Suprapubic skin (tissue), 4 donors: ENCODE data around the gene CLEC2D. TPM values are rescaled to one million over a fixed set of nuclear protein-coding genes. Genes with fewer than 3 reads are reported as not detected.
"Not testable (repeated sequence)": the region's sequence is repeated elsewhere in the genome, so short reads cannot be mapped to it uniquely, and the experiment has no call there.

ENCODE experiments used
- DNase-seq, 2 donors: peaks; one replicate each; pipeline ENCODE4 v3.0.0-alpha.2; 2019; ENCODE audit warnings: low spot score in 2 of 2
- H3K27ac ChIP-seq: fragments of 200-600 bp; sonication (generic); one replicate; pipeline ENCODE4 v1.5.1; 2019
- H3K27me3 ChIP-seq: fragments of 200-600 bp; sonication (generic); one replicate; pipeline ENCODE4 v1.5.1; 2019
- H3K36me3 ChIP-seq: fragments of 200-600 bp; sonication (generic); one replicate; pipeline ENCODE4 v1.5.1; 2019
- H3K4me1 ChIP-seq: fragments of 200-600 bp; sonication (generic); one replicate; pipeline ENCODE4 v1.5.1; 2019
- H3K4me3 ChIP-seq: fragments of 200-600 bp; sonication (generic); one replicate; pipeline ENCODE4 v1.5.1; 2019; ENCODE audit warnings: mild to moderate bottlenecking
- H3K9me3 ChIP-seq: fragments of 200-600 bp; sonication (generic); one replicate; pipeline ENCODE4 v1.5.1; 2019
- EP300 ChIP-seq: sonication (generic); formaldehyde crosslinking; IDR thresholded peaks from one replicate; pipeline ENCODE4 v1.6.1; 2017; ENCODE audit warnings: antibody characterized with exemption
- POLR2A ChIP-seq, 2 donors: fragments of 450-650 bp; IDR thresholded peaks; one replicate each; pipeline ENCODE4 v1.6.1; 2017; ENCODE audit warnings: antibody characterized with exemption in 2 of 2, mild to moderate bottlenecking in 2 of 2, moderate library complexity in 2 of 2
- POLR2AphosphoS5 ChIP-seq, 3 donors: sonication (generic); formaldehyde crosslinking; IDR thresholded peaks; one replicate each; pipeline ENCODE4 v1.6.1; 2017; ENCODE audit warnings: antibody characterized with exemption in 3 of 3
- WGBS: methylation state at CpG from one replicate; pipeline ENCODE4 v1.1.5; 2018; 5-methylcytosine and 5-hydroxymethylcytosine counted together
- total RNA-seq, 4 donors: library from RNA; depleted of rRNA; stranded (reverse); fragments of >200 nt; gene quantifications; one replicate each; pipeline ENCODE4 v1.1.0, GENCODE V29; 2016
- TF ChIP-seq, protein P1 (sequence below), 2 donors: fragments of 200-600 bp in 1 of 2; fragments of 450-650 bp in 1 of 2; sonication (generic) in 1 of 2; IDR thresholded peaks; one replicate each; pipeline ENCODE4 v1.5.1; 2016 to 2019; ENCODE audit warnings: antibody characterized with exemption in 2 of 2, mild to moderate bottlenecking in 1 of 2, moderate library complexity in 1 of 2

The CLEC2D gene
- total RNA-seq, 4 donors from 2014 or later = 2.3 to 12.2 (median 5.0) TPM

DNA sequence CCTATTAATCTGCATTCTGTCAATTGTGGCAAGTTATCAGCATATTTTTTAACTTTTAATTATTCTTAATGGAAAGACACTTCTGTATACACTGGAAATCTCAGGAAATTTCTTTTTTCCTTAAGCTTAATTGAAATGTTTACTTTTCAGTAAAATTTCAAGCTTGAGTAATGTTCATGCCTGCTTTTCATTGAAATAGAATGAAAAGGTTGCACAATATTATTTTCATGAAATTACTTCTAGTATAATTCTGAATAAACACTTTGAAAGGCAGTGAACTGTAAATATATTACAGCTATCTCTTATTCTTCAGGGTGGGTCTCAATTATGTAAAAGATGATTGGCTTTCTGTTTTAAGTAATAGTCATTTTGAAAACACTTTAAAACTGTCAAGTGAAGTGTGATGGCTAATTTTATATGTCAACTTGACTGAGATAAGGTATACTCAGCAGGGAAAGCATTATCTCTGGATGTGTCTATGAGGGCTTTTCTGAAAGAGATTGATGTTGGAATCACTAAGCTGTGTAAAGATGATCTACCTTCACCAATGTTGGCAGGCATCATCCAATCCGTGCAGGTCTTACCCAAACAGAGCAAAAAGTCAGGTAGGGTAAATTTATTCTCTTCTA lies 29.9 kb downstream of the CLEC2D start:
- TF ChIP-seq EP300 (no peak), POLR2AphosphoS5 (IDR thresholded peaks at IDR 0.05) (no peak), POLR2A (IDR thresholded peaks at IDR 0.05) (no peak)
- TF ChIP-seq, protein P1, sequence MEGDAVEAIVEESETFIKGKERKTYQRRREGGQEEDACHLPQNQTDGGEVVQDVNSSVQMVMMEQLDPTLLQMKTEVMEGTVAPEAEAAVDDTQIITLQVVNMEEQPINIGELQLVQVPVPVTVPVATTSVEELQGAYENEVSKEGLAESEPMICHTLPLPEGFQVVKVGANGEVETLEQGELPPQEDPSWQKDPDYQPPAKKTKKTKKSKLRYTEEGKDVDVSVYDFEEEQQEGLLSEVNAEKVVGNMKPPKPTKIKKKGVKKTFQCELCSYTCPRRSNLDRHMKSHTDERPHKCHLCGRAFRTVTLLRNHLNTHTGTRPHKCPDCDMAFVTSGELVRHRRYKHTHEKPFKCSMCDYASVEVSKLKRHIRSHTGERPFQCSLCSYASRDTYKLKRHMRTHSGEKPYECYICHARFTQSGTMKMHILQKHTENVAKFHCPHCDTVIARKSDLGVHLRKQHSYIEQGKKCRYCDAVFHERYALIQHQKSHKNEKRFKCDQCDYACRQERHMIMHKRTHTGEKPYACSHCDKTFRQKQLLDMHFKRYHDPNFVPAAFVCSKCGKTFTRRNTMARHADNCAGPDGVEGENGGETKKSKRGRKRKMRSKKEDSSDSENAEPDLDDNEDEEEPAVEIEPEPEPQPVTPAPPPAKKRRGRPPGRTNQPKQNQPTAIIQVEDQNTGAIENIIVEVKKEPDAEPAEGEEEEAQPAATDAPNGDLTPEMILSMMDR (IDR thresholded peaks at IDR 0.05) = no peak
- no peaks in the 10 kb centered on the region for H3K27me3 ChIP-seq
- peaks cover 14% of the 10 kb centered on the region for H3K36me3 ChIP-seq
- no peak overlapping the region for H3K4me3 ChIP-seq
- no peaks in the 10 kb centered on the region for H3K4me1 ChIP-seq
- peaks cover 7% of the 10 kb centered on the region for H3K9me3 ChIP-seq
- no peak for DNase-seq
- H3K27ac ChIP-seq = no peak overlapping the region
- WGBS = 68% methylated on average over 1 of the region's 1 CpG

DNA sequence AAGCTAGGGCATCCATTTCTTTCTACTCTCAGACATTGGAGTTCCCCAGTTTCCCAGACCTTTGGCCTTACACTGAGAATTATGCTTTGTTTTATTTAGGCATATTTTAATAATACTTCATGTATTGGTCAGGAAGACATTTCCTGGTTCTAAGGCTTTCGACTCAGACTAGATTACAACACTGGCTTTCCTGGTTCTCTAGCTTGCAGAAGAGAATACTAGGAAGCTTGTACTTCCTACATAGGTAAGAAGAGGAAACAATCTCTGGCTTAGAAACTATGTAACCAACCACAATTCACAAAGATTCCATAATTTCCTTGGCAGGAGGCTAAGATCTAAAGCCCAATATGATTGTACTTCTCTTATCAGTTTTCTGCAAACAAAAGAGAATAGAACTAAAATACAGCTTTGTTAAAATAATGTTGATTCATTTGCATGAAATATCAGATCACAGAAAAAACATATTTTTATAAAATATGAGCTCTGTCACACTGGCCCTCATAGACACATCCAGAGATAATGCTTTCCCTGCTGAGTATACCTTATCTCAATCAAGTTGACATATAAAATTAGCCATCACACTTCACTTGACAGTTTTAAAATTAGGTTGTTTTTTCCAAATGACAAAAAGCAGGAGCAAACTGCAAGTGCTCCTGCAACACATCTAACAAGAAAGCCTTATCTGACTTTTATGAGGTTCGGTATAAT lies 30.5 kb downstream of the CLEC2D start:
- TF ChIP-seq, protein P1 (IDR thresholded peaks at IDR 0.05) = no peak
- TF ChIP-seq POLR2AphosphoS5 (IDR thresholded peaks at IDR 0.05) = no peak
- no peak for TF ChIP-seq EP300
- no peak for TF ChIP-seq POLR2A (IDR thresholded peaks at IDR 0.05)
- H3K27me3 ChIP-seq = no peaks in the 10 kb centered on the region
- no peak overlapping the region for H3K27ac ChIP-seq
- no peak for DNase-seq
- H3K4me1 ChIP-seq = no peaks in the 10 kb centered on the region
- H3K9me3 ChIP-seq = peaks cover 7% of the 10 kb centered on the region
- H3K4me3 ChIP-seq = no peak overlapping the region
- WGBS = 71% methylated on average over 2 of the region's 2 CpGs
- peaks cover 7% of the 10 kb centered on the region for H3K36me3 ChIP-seq

DNA sequence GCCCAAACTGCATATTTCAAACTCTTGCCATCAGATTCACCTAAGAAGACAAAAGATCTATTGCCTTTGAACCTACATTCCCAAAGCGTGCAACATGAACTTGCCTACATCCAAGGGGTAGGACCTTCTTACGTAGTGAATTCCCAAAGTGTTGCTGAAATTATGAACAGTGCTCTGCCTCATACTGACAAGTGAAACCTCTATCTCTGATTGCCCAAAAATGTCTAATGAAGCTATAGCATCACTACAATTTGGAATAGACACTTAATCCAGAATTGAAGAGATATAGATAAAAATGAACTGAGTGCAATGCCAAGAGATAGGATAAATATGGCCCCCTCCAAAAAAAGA lies 31.1 kb downstream of the CLEC2D start:
- no peak overlapping the region for H3K27ac ChIP-seq

DNA sequence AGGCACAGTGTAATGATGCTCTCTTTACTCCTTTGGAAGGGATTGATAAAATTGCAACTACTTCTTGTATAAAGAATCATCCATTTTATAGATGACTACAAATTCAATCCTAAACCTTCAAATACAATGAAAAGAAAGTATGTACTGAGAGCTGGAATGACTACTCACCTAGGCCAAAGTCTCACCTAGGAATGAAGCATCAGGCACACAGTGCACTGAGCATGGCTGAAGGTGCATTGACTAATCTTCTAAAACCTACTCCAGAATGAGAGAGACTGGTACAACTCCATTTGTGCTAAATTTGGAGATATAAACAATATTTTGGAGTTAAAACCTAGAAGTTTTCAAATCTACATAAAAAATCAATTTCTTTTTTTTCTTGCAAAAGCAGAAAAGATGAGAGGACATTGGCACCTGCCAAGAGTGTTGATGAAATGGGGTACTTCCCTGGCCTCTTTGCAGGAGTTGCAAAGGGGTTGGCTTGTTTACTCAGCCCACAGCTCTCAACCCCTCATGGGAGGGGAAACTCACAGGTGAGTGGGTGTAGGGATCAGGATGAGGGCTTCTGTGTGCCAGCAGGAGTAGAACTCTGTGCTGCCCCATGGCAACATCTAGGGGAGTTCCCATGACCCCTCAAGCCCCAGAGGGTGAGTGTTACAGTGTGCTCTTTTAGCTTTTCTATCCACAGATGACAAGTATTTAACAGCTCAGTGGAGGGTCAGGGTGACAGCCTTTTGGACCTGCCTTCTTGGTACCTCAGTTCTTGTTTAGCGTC lies 32.1 kb downstream of the CLEC2D start:
- 100% methylated on average over 1 of the region's 1 CpG for WGBS
- Histone ChIP-seq H3K4me3 (no peak overlapping the region), H3K4me1 (no peaks in the 10 kb centered on the region), H3K9me3 (peaks cover 7% of the 10 kb centered on the region), H3K27me3 (no peaks in the 10 kb centered on the region), H3K36me3 (no peaks in the 10 kb centered on the region), H3K27ac (no peak overlapping the region)
- no peak for TF ChIP-seq POLR2A (IDR thresholded peaks at IDR 0.05)
- no peak for TF ChIP-seq EP300
- TF ChIP-seq, protein P1 (IDR thresholded peaks at IDR 0.05) = no peak
- DNase-seq = no peak

More for the DNA sequence above, 31.1 kb downstream of the CLEC2D start:
- H3K4me1 ChIP-seq = no peaks in the 10 kb centered on the region
- H3K9me3 ChIP-seq = peaks cover 7% of the 10 kb centered on the region
- peaks cover 2% of the 10 kb centered on the region for H3K36me3 ChIP-seq
- 52% methylated on average over 2 of the region's 2 CpGs for WGBS
- H3K27me3 ChIP-seq = no peaks in the 10 kb centered on the region
- no peak overlapping the region for H3K4me3 ChIP-seq
- TF ChIP-seq POLR2A (IDR thresholded peaks at IDR 0.05) = no peak
- no peak for TF ChIP-seq POLR2AphosphoS5 (IDR thresholded peaks at IDR 0.05)
- TF ChIP-seq EP300 = no peak
- TF ChIP-seq, protein P1 (IDR thresholded peaks at IDR 0.05) = no peak
- DNase-seq = no peak

DNA sequence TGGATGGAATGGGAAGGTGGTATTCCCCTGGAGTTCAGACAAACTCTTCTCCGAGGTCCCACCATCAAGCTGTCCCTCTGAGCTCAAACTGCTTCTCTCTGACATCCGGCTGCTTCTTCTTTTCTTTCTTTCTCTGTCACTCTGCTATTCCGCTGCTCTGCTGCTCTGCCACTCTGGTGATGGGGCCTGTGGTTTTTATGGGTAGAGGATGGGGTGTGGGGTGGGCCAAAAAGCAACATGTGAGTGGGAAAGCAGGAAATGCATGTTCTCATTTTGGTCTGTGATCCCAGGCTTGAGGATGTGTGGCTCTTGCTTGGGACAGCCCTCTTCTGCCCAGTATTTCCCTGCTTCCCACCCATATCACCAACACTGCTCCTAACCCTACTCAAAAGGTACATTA lies 32.7 kb downstream of the CLEC2D start:
- no peak overlapping the region for H3K4me3 ChIP-seq
- no peaks in the 10 kb centered on the region for H3K4me1 ChIP-seq
- TF ChIP-seq, protein P1 (IDR thresholded peaks at IDR 0.05) = no peak
- no peak for TF ChIP-seq POLR2AphosphoS5 (IDR thresholded peaks at IDR 0.05)
- no peak for TF ChIP-seq EP300
- no peak for TF ChIP-seq POLR2A (IDR thresholded peaks at IDR 0.05)
- peaks cover 7% of the 10 kb centered on the region for H3K9me3 ChIP-seq
- no peaks in the 10 kb centered on the region for H3K27me3 ChIP-seq
- no peak for DNase-seq
- H3K36me3 ChIP-seq = no peaks in the 10 kb centered on the region
- H3K27ac ChIP-seq = no peak overlapping the region
- WGBS = 83% methylated on average over 3 of the region's 3 CpGs

DNA sequence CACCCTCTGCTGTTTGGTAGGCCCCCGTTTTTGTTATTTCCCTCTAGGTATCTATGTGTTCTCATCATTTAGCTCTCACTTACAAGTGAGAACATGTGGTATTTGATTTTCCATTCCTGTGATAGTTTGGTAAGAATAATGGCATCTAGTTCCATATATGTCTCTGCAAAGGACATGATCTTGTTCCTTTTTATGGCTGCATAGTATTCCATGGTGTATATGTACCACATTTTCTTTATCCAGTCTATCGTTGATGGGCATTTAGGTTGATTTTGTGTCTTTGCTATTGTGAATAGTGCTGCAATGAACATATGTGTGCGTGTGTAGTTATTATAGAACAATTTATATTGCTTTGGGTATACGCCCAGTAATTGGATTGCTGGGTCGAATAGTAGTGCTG lies 35.0 kb downstream of the CLEC2D start:
- WGBS = 90% methylated on average over 5 of the region's 5 CpGs
- not testable (repeated sequence) for H3K4me3 ChIP-seq, H3K27me3 ChIP-seq, H3K27ac ChIP-seq, H3K9me3 ChIP-seq, DNase-seq, H3K4me1 ChIP-seq, H3K36me3 ChIP-seq
